ENCODE results near the gene GFOD2. TPM values are rescaled to one million over a fixed set of nuclear protein-coding genes. Genes with fewer than 3 reads are reported as not detected.
A peak's percentile ranks its signal among the peaks of the same experiment; 100 is the strongest.

GFOD2 gene
- total and polyA plus RNA-seq, 2 experiments from 2014 or later, result 19.3 to 34.3 TPM

DNA sequence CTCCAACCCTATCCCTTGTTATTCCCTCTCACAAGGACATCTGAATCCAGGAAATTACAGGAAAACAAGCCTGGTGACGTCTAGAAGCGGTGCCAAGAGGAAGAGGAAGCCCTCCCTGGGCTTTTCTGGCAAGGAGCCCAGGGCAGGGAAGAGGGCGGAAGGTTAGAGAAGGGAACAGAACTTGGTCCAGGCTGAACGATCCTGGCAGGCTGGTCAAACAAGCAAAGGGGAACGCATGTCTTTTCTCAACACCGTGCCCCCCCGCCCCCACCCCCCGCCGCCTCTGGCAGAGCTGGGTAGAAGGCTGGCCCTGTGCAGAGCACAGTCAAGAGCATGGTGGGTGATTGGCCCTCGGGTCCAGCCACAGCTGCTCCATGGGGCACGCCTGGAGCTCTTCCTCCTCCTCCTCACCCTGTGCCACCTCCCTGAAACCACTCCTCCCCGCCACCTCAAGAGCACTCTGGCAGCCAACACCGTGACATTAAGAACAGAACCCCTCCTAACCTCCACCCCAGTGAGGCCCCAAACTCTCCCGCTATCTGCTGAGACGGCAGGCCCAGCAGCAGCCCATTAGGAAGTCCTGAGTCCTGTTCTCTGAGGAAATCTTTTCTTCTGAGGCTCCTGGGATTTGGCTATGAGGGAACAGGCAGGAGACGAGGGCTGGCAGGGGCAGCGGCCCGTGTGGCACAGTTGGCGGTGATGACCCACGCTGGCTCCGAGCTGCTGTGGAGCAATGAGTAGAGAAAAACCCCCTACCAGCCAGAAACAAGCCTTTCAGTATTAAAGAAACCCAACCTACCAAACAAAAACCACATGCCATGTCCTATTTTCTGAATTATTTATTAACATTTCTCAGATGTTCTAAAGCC is 45.2 kb downstream of the GFOD2 start:
- no peak overlapping the region for H3K4me3 ChIP-seq
- H3K9me3 Mint-ChIP-seq, result no peaks in the 10 kb centered on the region
- H3K27ac ChIP-seq (ENCODE audit: low read depth), result no peak overlapping the region
- H3K4me1 ChIP-seq (ENCODE audit: insufficient read depth), result no peaks in the 10 kb centered on the region
- H4K20me1 ChIP-seq (replicated peaks; ENCODE audit: insufficient read depth), result no peaks in the 10 kb centered on the region; the same call in 1 of the 2 replicates
- TF ChIP-seq POLR2AphosphoS5 (IDR thresholded peaks at IDR 0.05; ENCODE audit: low read depth), result no peak
- no peak for TF ChIP-seq NANOG (IDR thresholded peaks at IDR 0.05; ENCODE audit: borderline replicate concordance)
- TF ChIP-seq ZNF114 (CRISPR knock-in tag; IDR thresholded peaks at IDR 0.05), result no peak
- no peak for TF ChIP-seq CREB1 (CRISPR knock-in tag; IDR thresholded peaks at IDR 0.05; ENCODE audit: low read depth)
- TF ChIP-seq, protein P1, sequence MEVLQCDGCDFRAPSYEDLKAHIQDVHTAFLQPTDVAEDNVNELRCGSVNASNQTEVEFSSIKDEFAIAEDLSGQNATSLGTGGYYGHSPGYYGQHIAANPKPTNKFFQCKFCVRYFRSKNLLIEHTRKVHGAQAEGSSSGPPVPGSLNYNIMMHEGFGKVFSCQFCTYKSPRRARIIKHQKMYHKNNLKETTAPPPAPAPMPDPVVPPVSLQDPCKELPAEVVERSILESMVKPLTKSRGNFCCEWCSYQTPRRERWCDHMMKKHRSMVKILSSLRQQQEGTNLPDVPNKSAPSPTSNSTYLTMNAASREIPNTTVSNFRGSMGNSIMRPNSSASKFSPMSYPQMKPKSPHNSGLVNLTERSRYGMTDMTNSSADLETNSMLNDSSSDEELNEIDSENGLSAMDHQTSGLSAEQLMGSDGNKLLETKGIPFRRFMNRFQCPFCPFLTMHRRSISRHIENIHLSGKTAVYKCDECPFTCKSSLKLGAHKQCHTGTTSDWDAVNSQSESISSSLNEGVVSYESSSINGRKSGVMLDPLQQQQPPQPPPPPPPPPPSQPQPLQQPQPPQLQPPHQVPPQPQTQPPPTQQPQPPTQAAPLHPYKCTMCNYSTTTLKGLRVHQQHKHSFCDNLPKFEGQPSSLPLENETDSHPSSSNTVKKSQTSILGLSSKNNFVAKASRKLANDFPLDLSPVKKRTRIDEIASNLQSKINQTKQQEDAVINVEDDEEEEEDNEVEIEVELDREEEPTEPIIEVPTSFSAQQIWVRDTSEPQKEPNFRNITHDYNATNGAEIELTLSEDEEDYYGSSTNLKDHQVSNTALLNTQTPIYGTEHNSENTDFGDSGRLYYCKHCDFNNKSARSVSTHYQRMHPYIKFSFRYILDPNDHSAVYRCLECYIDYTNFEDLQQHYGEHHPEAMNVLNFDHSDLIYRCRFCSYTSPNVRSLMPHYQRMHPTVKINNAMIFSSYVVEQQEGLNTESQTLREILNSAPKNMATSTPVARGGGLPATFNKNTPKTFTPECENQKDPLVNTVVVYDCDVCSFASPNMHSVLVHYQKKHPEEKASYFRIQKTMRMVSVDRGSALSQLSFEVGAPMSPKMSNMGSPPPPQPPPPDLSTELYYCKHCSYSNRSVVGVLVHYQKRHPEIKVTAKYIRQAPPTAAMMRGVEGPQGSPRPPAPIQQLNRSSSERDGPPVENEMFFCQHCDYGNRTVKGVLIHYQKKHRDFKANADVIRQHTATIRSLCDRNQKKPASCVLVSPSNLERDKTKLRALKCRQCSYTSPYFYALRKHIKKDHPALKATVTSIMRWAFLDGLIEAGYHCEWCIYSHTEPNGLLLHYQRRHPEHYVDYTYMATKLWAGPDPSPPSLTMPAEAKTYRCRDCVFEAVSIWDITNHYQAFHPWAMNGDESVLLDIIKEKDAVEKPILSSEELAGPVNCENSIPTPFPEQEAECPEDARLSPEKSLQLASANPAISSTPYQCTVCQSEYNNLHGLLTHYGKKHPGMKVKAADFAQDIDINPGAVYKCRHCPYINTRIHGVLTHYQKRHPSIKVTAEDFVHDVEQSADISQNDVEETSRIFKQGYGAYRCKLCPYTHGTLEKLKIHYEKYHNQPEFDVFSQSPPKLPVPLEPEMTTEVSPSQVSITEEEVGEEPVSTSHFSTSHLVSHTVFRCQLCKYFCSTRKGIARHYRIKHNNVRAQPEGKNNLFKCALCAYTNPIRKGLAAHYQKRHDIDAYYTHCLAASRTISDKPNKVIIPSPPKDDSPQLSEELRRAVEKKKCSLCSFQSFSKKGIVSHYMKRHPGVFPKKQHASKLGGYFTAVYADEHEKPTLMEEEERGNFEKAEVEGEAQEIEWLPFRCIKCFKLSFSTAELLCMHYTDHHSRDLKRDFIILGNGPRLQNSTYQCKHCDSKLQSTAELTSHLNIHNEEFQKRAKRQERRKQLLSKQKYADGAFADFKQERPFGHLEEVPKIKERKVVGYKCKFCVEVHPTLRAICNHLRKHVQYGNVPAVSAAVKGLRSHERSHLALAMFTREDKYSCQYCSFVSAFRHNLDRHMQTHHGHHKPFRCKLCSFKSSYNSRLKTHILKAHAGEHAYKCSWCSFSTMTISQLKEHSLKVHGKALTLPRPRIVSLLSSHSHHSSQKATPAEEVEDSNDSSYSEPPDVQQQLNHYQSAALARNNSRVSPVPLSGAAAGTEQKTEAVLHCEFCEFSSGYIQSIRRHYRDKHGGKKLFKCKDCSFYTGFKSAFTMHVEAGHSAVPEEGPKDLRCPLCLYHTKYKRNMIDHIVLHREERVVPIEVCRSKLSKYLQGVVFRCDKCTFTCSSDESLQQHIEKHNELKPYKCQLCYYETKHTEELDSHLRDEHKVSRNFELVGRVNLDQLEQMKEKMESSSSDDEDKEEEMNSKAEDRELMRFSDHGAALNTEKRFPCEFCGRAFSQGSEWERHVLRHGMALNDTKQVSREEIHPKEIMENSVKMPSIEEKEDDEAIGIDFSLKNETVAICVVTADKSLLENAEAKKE (CRISPR knock-in tag; IDR thresholded peaks at IDR 0.05), result no peak
- TF ChIP-seq JUNB (IDR thresholded peaks at IDR 0.05; ENCODE audit: unreplicated experiment), result no peak
- TF ChIP-seq EZH2 (IDR thresholded peaks at IDR 0.05; ENCODE audit: low read depth, unreplicated experiment), result no peak
- no peak for TF ChIP-seq EZH2phosphoT487 (IDR thresholded peaks at IDR 0.05; ENCODE audit: unreplicated experiment)
- TF ChIP-seq, protein P2, sequence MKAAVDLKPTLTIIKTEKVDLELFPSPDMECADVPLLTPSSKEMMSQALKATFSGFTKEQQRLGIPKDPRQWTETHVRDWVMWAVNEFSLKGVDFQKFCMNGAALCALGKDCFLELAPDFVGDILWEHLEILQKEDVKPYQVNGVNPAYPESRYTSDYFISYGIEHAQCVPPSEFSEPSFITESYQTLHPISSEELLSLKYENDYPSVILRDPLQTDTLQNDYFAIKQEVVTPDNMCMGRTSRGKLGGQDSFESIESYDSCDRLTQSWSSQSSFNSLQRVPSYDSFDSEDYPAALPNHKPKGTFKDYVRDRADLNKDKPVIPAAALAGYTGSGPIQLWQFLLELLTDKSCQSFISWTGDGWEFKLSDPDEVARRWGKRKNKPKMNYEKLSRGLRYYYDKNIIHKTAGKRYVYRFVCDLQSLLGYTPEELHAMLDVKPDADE (IDR thresholded peaks at IDR 0.05), result no peak
- no peak for TF ChIP-seq STAT1 (IDR thresholded peaks at IDR 0.05; ENCODE audit: unreplicated experiment)
- peaks cover 24% of the 10 kb centered on the region for H3K27me3 Mint-ChIP-seq (ENCODE audit: insufficient read depth, low read depth, poor library complexity)
- H3K4me1 Mint-ChIP-seq, result 0 out of 3 replicates have a peak, but pooled peaks cover 3% of the 10 kb centered on the region
- no peaks in the 10 kb centered on the region for H3K36me3 ChIP-seq (ENCODE audit: insufficient read depth)
- no peak overlapping the region for H3K4me2 ChIP-seq
- no peak overlapping the region for H3K4me3 Mint-ChIP-seq
- H2AFZ ChIP-seq, result no peak overlapping the region
- 0 out of 3 replicates have a peak, but pooled peaks have one; percentile 9 for ATAC-seq
- no peaks in the 10 kb centered on the region for H3K9me2 ChIP-seq (ENCODE audit: insufficient read depth)
- no peaks in the 10 kb centered on the region for H3K79me2 ChIP-seq (replicated peaks; ENCODE audit: insufficient read depth)
- H3K36me3 Mint-ChIP-seq (ENCODE audit: low read depth), result no peaks in the 10 kb centered on the region
- H3K27ac Mint-ChIP-seq, result no peak overlapping the region
- no peak for DNase-seq (ENCODE audit: low spot score)
- H3F3A ChIP-seq (replicated peaks; ENCODE audit: low read depth), result 0 out of 2 replicates have a peak, but pooled peaks cover 4% of the 10 kb centered on the region
- no peaks in the 10 kb centered on the region for H3K27me3 ChIP-seq (ENCODE audit: insufficient read depth)

Measured in GM23338 (cell line).